Cardiac fibroblast (primary cell): ENCODE data around the gene RTKN.
A peak's percentile ranks its signal among the peaks of the same experiment; 100 is the strongest.

Source experiments
- DNase-seq, 2 donors: peaks; one replicate each; pipeline versions ENCODE4 v3.0.0 to v3.0.0-alpha.2; 2010; ENCODE audit warnings: low read depth in 2 of 2
- H3K4me3 ChIP-seq, 2 donors: replicated peaks in 1 of 2; 1 replicate in 1 of 2; 2 replicates in 1 of 2; pipeline ENCODE4 v1.5.1; 2011; ENCODE audit warnings: low read depth in 2 of 2, low read length in 2 of 2, mild to moderate bottlenecking in 2 of 2, moderate library complexity in 1 of 2
- CTCF ChIP-seq: IDR thresholded peaks from one replicate; pipeline ENCODE4 v1.5.1; 2011; ENCODE audit warnings: low read depth, mild to moderate bottlenecking, low read length, inconsistent platforms

RTKN gene

GRCh38 chr2:74414441-74414840 lies 27.3 kb downstream of the RTKN start:
- H3K4me3 ChIP-seq = peak overlapping the region in 1 of 2 donors; percentile 41
- DNase-seq = no peak
- no peak for TF ChIP-seq CTCF

DNA sequence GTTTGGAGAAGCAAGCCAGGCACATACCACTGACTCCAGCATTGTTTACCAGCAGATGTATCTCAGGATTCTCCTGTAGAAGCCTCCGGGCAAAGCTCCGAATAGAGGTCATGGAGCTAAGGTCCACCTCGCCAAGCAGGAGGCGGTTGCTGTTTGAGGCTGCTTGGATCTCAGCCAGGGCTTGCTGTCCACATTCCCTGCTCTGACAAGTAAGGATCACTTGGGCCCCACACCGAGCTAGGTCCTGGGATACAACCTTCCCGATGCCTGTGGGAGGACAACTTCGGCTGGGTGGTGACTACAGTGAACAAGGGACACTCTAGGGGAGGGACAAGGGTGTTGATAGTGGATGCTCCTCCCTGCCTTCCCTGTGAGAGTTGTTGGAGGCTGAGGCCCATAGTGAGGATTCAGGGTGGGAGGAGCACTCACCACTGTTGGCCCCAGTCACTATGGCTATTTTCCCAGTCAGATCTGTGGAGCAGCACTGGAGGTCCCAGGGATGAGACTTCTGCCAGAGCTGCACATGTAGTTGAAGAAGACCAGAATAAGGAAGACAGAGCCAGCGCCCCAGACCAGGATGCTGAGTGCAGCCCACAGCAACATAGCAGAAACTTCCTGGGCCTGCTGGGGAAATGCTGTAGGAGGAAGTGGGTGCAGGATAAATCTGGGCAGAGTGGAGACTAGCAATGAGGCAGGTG lies 28.6 kb downstream of the RTKN start:
- H3K4me3 ChIP-seq = no peak overlapping the region
- no peak for TF ChIP-seq CTCF
- no peak for DNase-seq

GRCh38 chr2:74407682-74408081 lies 34.1 kb downstream of the RTKN start:
- no peak overlapping the region for H3K4me3 ChIP-seq
- no peak for DNase-seq
- TF ChIP-seq CTCF = no peak

GRCh38 chr2:74406035-74406434 lies 35.7 kb downstream of the RTKN start:
- H3K4me3 ChIP-seq = no peak overlapping the region
- peak in 1 of 2 donors; percentile 62 for DNase-seq
- TF ChIP-seq CTCF = no peak

- H3K4me3 ChIP-seq = no peak overlapping the region
- no peak for TF ChIP-seq CTCF
- DNase-seq = no peak
Measured at GRCh38 chr2:74401891-74402290, 39.8 kb downstream of the RTKN start.

GRCh38 chr2:74399785-74400184 lies 42.0 kb downstream of the RTKN start:
- DNase-seq = peak; percentile 58 to 69
- no peak overlapping the region for H3K4me3 ChIP-seq
- peak; percentile 74 for TF ChIP-seq CTCF

GRCh38 chr2:74396149-74396548 lies 45.6 kb downstream of the RTKN start:
- TF ChIP-seq CTCF = no peak
- no peak overlapping the region for H3K4me3 ChIP-seq
- DNase-seq = no peak
